Measurements from ENCODE around the gene SLX4IP. TPM values are rescaled to one million over a fixed set of nuclear protein-coding genes. Genes with fewer than 3 reads are reported as not detected.

SLX4IP gene
- total and polyA plus RNA-seq, 7 donors = 0.20 to 1.9 (median 0.86) TPM

- no peaks in the 10 kb centered on the region for H3K36me3 ChIP-seq (ENCODE audit: insufficient read depth in 1 of 2, low read depth in 1 of 2)
- ATAC-seq (peak; percentile 55 to 80 (median 70)), DNase-seq (peak in 1 of 2 donors; percentile 27)
- H3K9me3 ChIP-seq = no peaks in the 10 kb centered on the region
- TF ChIP-seq CTCF (IDR thresholded peaks at IDR 0.05) = peak; percentile 59
- WGBS, 3 donors = 19 to 28% (median 20%) methylated on average over 7 of the region's 7 CpGs
- no peak overlapping the region for H3K4me3 ChIP-seq
- no peak overlapping the region for H3K27ac ChIP-seq
- H3K27me3 ChIP-seq (ENCODE audit: insufficient read depth in 3 of 3, low read length in 2 of 3) = no peaks in the 10 kb centered on the region
- peaks cover 3% of the 10 kb centered on the region for H3K4me1 ChIP-seq
- intact Hi-C loops (cut with DNase I) = loop anchor here (5.0 to 10.0 kb wide), 2 partner anchors 803 to 805 kb away; no protein-coding TSS in a partner anchor
Measured at GRCh38 chr20:10469599-10469998, 34.5 kb downstream of the SLX4IP start.

GRCh38 chr20:10470276-10470675, 35.2 kb downstream of the SLX4IP start:
- ATAC-seq = no peak
- 92 to 94% (median 93%) methylated on average over 6 of the region's 6 CpGs for WGBS, 3 donors
- DNase-seq = no peak
- TF ChIP-seq CTCF (IDR thresholded peaks at IDR 0.05) = no peak
- Histone ChIP-seq H3K4me3 (no peak overlapping the region), H3K9me3 (no peaks in the 10 kb centered on the region), H3K27ac (no peak overlapping the region), H3K27me3 (ENCODE audit: insufficient read depth in 3 of 3, low read length in 2 of 3) (no peaks in the 10 kb centered on the region), H3K4me1 (peaks cover 3% of the 10 kb centered on the region), H3K36me3 (ENCODE audit: insufficient read depth in 1 of 2, low read depth in 1 of 2) (no peaks in the 10 kb centered on the region)
- intact Hi-C loops (cut with DNase I) = loop anchor here (10.0 kb wide), 2 partner anchors 55 to 195 kb away; no protein-coding TSS in a partner anchor

GRCh38 chr20:10472871-10473270, 37.8 kb downstream of the SLX4IP start:
- 67 to 81% (median 72%) methylated on average over 2 of the region's 2 CpGs for WGBS, 3 donors
- Histone ChIP-seq H3K27ac (no peak overlapping the region), H3K4me3 (no peak overlapping the region), H3K36me3 (ENCODE audit: insufficient read depth in 1 of 2, low read depth in 1 of 2) (no peaks in the 10 kb centered on the region), H3K27me3 (ENCODE audit: insufficient read depth in 3 of 3, low read length in 2 of 3) (no peaks in the 10 kb centered on the region), H3K4me1 (peaks cover 3% of the 10 kb centered on the region), H3K9me3 (no peaks in the 10 kb centered on the region)
- no peak for ATAC-seq
- no peak for DNase-seq
- intact Hi-C loops (cut with DNase I) = loop anchor here (10.0 kb wide), 2 partner anchors 58 to 192 kb away; no protein-coding TSS in a partner anchor
- no peak for TF ChIP-seq CTCF (IDR thresholded peaks at IDR 0.05)

GRCh38 chr20:10474606-10475184, 39.6 kb downstream of the SLX4IP start:
- Histone ChIP-seq H3K4me3 (no peak overlapping the region), H3K36me3 (ENCODE audit: insufficient read depth in 1 of 2, low read depth in 1 of 2) (no peaks in the 10 kb centered on the region), H3K4me1 (peaks cover 3% of the 10 kb centered on the region), H3K9me3 (no peaks in the 10 kb centered on the region), H3K27ac (peak overlapping the region; percentile 36), H3K27me3 (ENCODE audit: insufficient read depth in 3 of 3, low read length in 2 of 3) (no peaks in the 10 kb centered on the region)
- intact Hi-C loops (cut with DNase I) = loop anchor here (10.0 kb wide), 2 partner anchors 60 to 190 kb away; no protein-coding TSS in a partner anchor
- WGBS, 3 donors = 58 to 65% (median 60%) methylated on average over 11 of the region's 11 CpGs
- DNase-seq (peak; percentile 47 to 72), ATAC-seq (peak in 3 of 4 donors; percentile 33 to 70 (median 52))
- no peak for TF ChIP-seq CTCF (IDR thresholded peaks at IDR 0.05)
